WTC11 (cell line): Measurements from ENCODE around the gene MIA3. TPM values are rescaled to one million over a fixed set of nuclear protein-coding genes. Genes with fewer than 3 reads are reported as not detected.

ENCODE experiments used
- ATAC-seq: fragments of 200-7000 bp; cut with Tn5 transposase; 2 replicates; pipeline ENCODE4 v1.10.0; 2021; ENCODE audit warnings: mild to moderate bottlenecking, moderate library complexity
- CTCF ChIA-PET: fragments of 300-600 bp; sonication (Branson Sonifier 250); formaldehyde crosslinking; loops from one replicate; lab custom pipeline; 2021; ENCODE audit warnings: antibody characterized with exemption; lab: Charles Lee
- POLR2A ChIA-PET: fragments of 350-600 bp; sonication (Branson Sonifier 250); formaldehyde crosslinking; loops from one replicate; lab custom pipeline; 2021; ENCODE audit warnings: antibody characterized with exemption; lab: Charles Lee
- DNase-seq: peaks from one replicate; pipeline ENCODE4 v3.0.0; 2021; ENCODE audit warnings: low spot score
- H3K27ac Mint-ChIP-seq: 2 replicates; pipeline ENCODE4 v1.8.0; 2021; ENCODE audit warnings: mixed read lengths
- H3K27me3 Mint-ChIP-seq: 2 replicates; pipeline ENCODE4 v1.8.0; 2021; ENCODE audit warnings: low read depth, mild to moderate bottlenecking, moderate library complexity, mixed read lengths
- H3K36me3 Mint-ChIP-seq: 2 replicates; pipeline ENCODE4 v1.8.0; 2021; ENCODE audit warnings: mixed read lengths
- H3K4me1 Mint-ChIP-seq: 2 replicates; pipeline ENCODE4 v1.8.0; 2022; ENCODE audit warnings: mixed read lengths
- H3K4me3 Mint-ChIP-seq: 2 replicates; pipeline ENCODE4 v1.8.0; 2021; ENCODE audit warnings: mild to moderate bottlenecking, moderate library complexity, mixed read lengths
- H3K9me3 Mint-ChIP-seq: 2 replicates; pipeline ENCODE4 v1.8.0; 2021; ENCODE audit warnings: mixed read lengths
- ELF4 ChIP-seq: sonication (generic); formaldehyde crosslinking; IDR thresholded peaks from 2 replicates; pipeline ENCODE4 v1.8.1; 2022; ENCODE audit warnings: low read depth, mild to moderate bottlenecking, moderate library complexity, missing genetic modification reagents
- HMGA2 ChIP-seq: fragments of 250-450 bp; sonication (Bioruptor Pico); IDR thresholded peaks from 2 replicates; pipeline ENCODE4 v1.4.0; 2021; ENCODE audit warnings: mild to moderate bottlenecking, moderate library complexity
- SMAD3 ChIP-seq: sonication (generic); formaldehyde crosslinking; IDR thresholded peaks from 2 replicates; pipeline ENCODE4 v1.8.0; 2022; ENCODE audit warnings: missing genetic modification reagents, mild to moderate bottlenecking, borderline replicate concordance
- TEAD1 ChIP-seq: sonication (generic); formaldehyde crosslinking; IDR thresholded peaks from 2 replicates; pipeline ENCODE4 v1.8.0; 2022; ENCODE audit warnings: mild to moderate bottlenecking, missing genetic modification reagents
- TP53 ChIP-seq: sonication (generic); formaldehyde crosslinking; IDR thresholded peaks from 2 replicates; pipeline ENCODE4 v1.8.1; 2023; ENCODE audit warnings: mild to moderate bottlenecking, missing genetic modification reagents
- ZBTB21 ChIP-seq: sonication (generic); formaldehyde crosslinking; IDR thresholded peaks from 2 replicates; pipeline ENCODE4 v1.8.1; 2023; ENCODE audit warnings: mild to moderate bottlenecking, missing genetic modification reagents, borderline replicate concordance
- ZNF219 ChIP-seq: sonication (generic); formaldehyde crosslinking; IDR thresholded peaks from 2 replicates; pipeline ENCODE4 v1.8.0; 2023; ENCODE audit warnings: missing genetic modification reagents, mild to moderate bottlenecking, borderline replicate concordance
- ZNF263 ChIP-seq: sonication (generic); formaldehyde crosslinking; IDR thresholded peaks from 2 replicates; pipeline ENCODE4 v1.8.1; 2022; ENCODE audit warnings: low read depth, mild to moderate bottlenecking, moderate library complexity, missing genetic modification reagents
- total RNA-seq: library from RNA; stranded (reverse); gene quantifications from 3 replicates; pipeline ENCODE4 v1.2.3, GENCODE V29; 2021
- TF ChIP-seq, protein P1 (sequence below): fragments of 200-600 bp; IDR thresholded peaks from 2 replicates; pipeline ENCODE4 v1.8.0; 2022; ENCODE audit warnings: antibody characterized with exemption
- TF ChIP-seq, protein P2 (sequence below): sonication (generic); formaldehyde crosslinking; IDR thresholded peaks from 2 replicates; pipeline ENCODE4 v1.8.1; 2023; ENCODE audit warnings: mild to moderate bottlenecking, missing genetic modification reagents
- TF ChIP-seq, protein P3 (sequence below): fragments of 250-450 bp; sonication (Bioruptor Pico); IDR thresholded peaks from 2 replicates; pipeline ENCODE4 v2.1.2; 2022; ENCODE audit warnings: mild to moderate bottlenecking, moderate library complexity
- TF ChIP-seq, protein P4 (sequence below): sonication (generic); formaldehyde crosslinking; IDR thresholded peaks from 2 replicates; pipeline ENCODE4 v1.8.0; 2022; ENCODE audit warnings: mild to moderate bottlenecking, missing genetic modification reagents
- TF ChIP-seq, protein P5 (sequence below): sonication (generic); formaldehyde crosslinking; IDR thresholded peaks from 2 replicates; pipeline ENCODE4 v1.8.1; 2023; ENCODE audit warnings: mild to moderate bottlenecking, missing genetic modification reagents, moderate library complexity
- TF ChIP-seq, protein P6 (sequence below): sonication (generic); formaldehyde crosslinking; IDR thresholded peaks from 2 replicates; pipeline ENCODE4 v1.8.1; 2022; ENCODE audit warnings: missing genetic modification reagents, borderline replicate concordance
- TF ChIP-seq, protein P7 (sequence below): sonication (generic); formaldehyde crosslinking; IDR thresholded peaks from 2 replicates; pipeline ENCODE4 v1.8.1; 2022; ENCODE audit warnings: low read depth, mild to moderate bottlenecking, moderate library complexity, missing genetic modification reagents, borderline replicate concordance
- TF ChIP-seq, protein P8 (sequence below): fragments of 250-450 bp; sonication (Bioruptor Pico); IDR thresholded peaks from 2 replicates; pipeline ENCODE4 v1.9.0; 2021; ENCODE audit warnings: mild to moderate bottlenecking
- TF ChIP-seq, protein P9 (sequence below): sonication (generic); formaldehyde crosslinking; IDR thresholded peaks from 2 replicates; pipeline ENCODE4 v1.8.0; 2022; ENCODE audit warnings: mild to moderate bottlenecking, missing genetic modification reagents

The MIA3 gene
- total RNA-seq, 1 experiment from 2014 or later, result 70.0 TPM

DNA sequence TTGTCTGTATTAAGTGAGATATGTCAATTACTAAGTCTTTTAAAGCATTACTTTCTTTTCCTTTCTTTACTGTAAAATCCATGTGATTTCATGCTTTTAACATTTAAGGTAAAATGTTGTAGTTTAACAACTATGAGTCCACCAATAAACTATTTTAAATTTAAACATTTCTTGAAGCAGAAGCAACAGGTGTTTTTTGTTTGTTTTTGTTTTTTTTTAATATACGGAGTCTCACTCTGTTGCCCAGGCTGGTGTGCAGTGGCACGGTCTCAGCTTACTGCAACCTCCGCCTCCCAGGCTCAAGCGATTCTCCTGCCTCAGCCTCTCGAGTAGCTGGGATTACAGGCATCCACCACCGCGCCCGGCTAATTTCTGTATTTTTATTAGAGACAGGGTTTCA is 78.8 kb downstream of the MIA3 start:
- no peak for DNase-seq
- H3K27ac Mint-ChIP-seq, result no peak overlapping the region
- peaks cover 5% of the 10 kb centered on the region for H3K9me3 Mint-ChIP-seq
- no peak overlapping the region for H3K4me3 Mint-ChIP-seq
- no peaks in the 10 kb centered on the region for H3K4me1 Mint-ChIP-seq
- ChIA-PET CTCF (no interaction called here), POLR2A (no interaction called here)
- H3K27me3 Mint-ChIP-seq, result no peaks in the 10 kb centered on the region
- H3K36me3 Mint-ChIP-seq, result peaks cover 17% of the 10 kb centered on the region
- ATAC-seq, result no peak
- TF ChIP-seq, protein P1, sequence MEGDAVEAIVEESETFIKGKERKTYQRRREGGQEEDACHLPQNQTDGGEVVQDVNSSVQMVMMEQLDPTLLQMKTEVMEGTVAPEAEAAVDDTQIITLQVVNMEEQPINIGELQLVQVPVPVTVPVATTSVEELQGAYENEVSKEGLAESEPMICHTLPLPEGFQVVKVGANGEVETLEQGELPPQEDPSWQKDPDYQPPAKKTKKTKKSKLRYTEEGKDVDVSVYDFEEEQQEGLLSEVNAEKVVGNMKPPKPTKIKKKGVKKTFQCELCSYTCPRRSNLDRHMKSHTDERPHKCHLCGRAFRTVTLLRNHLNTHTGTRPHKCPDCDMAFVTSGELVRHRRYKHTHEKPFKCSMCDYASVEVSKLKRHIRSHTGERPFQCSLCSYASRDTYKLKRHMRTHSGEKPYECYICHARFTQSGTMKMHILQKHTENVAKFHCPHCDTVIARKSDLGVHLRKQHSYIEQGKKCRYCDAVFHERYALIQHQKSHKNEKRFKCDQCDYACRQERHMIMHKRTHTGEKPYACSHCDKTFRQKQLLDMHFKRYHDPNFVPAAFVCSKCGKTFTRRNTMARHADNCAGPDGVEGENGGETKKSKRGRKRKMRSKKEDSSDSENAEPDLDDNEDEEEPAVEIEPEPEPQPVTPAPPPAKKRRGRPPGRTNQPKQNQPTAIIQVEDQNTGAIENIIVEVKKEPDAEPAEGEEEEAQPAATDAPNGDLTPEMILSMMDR, result no peak
- TF ChIP-seq, protein P2, sequence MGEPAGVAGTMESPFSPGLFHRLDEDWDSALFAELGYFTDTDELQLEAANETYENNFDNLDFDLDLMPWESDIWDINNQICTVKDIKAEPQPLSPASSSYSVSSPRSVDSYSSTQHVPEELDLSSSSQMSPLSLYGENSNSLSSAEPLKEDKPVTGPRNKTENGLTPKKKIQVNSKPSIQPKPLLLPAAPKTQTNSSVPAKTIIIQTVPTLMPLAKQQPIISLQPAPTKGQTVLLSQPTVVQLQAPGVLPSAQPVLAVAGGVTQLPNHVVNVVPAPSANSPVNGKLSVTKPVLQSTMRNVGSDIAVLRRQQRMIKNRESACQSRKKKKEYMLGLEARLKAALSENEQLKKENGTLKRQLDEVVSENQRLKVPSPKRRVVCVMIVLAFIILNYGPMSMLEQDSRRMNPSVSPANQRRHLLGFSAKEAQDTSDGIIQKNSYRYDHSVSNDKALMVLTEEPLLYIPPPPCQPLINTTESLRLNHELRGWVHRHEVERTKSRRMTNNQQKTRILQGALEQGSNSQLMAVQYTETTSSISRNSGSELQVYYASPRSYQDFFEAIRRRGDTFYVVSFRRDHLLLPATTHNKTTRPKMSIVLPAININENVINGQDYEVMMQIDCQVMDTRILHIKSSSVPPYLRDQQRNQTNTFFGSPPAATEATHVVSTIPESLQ, result no peak
- no peak for TF ChIP-seq ELF4 (CRISPR knock-in tag)
- TF ChIP-seq HMGA2 (CRISPR knock-in tag), result no peak
- TF ChIP-seq, protein P3, sequence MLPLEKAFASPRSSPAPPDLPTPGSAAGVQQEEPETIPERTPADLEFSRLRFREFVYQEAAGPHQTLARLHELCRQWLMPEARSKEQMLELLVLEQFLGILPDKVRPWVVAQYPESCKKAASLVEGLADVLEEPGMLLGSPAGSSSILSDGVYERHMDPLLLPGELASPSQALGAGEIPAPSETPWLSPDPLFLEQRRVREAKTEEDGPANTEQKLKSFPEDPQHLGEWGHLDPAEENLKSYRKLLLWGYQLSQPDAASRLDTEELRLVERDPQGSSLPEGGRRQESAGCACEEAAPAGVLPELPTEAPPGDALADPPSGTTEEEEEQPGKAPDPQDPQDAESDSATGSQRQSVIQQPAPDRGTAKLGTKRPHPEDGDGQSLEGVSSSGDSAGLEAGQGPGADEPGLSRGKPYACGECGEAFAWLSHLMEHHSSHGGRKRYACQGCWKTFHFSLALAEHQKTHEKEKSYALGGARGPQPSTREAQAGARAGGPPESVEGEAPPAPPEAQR (CRISPR knock-in tag), result no peak
- TF ChIP-seq, protein P4, sequence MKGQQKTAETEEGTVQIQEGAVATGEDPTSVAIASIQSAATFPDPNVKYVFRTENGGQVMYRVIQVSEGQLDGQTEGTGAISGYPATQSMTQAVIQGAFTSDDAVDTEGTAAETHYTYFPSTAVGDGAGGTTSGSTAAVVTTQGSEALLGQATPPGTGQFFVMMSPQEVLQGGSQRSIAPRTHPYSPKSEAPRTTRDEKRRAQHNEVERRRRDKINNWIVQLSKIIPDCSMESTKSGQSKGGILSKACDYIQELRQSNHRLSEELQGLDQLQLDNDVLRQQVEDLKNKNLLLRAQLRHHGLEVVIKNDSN (CRISPR knock-in tag), result no peak
- no peak for TF ChIP-seq ZNF219

DNA sequence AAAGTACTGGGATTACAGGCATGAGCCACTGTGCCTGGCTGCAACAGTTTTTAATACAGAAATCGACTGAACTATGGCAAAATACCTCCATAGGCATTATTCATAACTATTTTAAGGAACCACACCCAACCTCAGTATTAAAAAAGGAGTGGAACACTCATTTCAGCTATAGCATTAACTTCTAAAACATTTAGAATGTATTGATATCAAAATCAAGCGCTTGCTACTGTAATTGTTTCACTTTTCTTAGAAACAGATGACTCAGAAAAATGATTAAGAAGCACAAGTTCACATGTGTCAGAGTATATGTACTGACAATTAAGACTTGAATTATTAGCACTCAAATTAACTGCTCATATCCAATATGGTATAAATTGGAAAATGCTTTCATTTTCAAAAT is 79.3 kb downstream of the MIA3 start:
- Mint-ChIP-seq H3K36me3 (peaks cover 20% of the 10 kb centered on the region), H3K27me3 (no peaks in the 10 kb centered on the region), H3K27ac (no peak overlapping the region), H3K4me3 (no peak overlapping the region), H3K4me1 (no peaks in the 10 kb centered on the region), H3K9me3 (peaks cover 5% of the 10 kb centered on the region)
- ChIA-PET POLR2A (interaction anchor here (0.7 kb wide), 1 partner anchor 117 kb away, joined by 6 read pairs; no protein-coding TSS in a partner anchor), CTCF (interaction anchor here (0.9 to 1.6 kb wide), 2 partner anchors 63 to 72 kb away, joined by 3 to 4 read pairs; no protein-coding TSS in a partner anchor)
- DNase-seq (no peak), ATAC-seq (no peak)
- TF ChIP-seq, protein P5, sequence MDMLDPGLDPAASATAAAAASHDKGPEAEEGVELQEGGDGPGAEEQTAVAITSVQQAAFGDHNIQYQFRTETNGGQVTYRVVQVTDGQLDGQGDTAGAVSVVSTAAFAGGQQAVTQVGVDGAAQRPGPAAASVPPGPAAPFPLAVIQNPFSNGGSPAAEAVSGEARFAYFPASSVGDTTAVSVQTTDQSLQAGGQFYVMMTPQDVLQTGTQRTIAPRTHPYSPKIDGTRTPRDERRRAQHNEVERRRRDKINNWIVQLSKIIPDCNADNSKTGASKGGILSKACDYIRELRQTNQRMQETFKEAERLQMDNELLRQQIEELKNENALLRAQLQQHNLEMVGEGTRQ, result no peak
- TF ChIP-seq ZBTB21 (CRISPR knock-in tag) (no peak), ZNF263 (CRISPR knock-in tag) (no peak), TEAD1 (CRISPR knock-in tag) (no peak), TP53 (no peak), SMAD3 (CRISPR knock-in tag) (no peak)
- TF ChIP-seq, protein P6, sequence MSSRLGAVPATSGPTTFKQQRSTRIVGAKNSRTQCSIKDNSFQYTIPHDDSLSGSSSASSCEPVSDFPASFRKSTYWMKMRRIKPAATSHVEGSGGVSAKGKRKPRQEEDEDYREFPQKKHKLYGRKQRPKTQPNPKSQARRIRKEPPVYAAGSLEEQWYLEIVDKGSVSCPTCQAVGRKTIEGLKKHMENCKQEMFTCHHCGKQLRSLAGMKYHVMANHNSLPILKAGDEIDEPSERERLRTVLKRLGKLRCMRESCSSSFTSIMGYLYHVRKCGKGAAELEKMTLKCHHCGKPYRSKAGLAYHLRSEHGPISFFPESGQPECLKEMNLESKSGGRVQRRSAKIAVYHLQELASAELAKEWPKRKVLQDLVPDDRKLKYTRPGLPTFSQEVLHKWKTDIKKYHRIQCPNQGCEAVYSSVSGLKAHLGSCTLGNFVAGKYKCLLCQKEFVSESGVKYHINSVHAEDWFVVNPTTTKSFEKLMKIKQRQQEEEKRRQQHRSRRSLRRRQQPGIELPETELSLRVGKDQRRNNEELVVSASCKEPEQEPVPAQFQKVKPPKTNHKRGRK (CRISPR knock-in tag), result no peak
- TF ChIP-seq, protein P7, sequence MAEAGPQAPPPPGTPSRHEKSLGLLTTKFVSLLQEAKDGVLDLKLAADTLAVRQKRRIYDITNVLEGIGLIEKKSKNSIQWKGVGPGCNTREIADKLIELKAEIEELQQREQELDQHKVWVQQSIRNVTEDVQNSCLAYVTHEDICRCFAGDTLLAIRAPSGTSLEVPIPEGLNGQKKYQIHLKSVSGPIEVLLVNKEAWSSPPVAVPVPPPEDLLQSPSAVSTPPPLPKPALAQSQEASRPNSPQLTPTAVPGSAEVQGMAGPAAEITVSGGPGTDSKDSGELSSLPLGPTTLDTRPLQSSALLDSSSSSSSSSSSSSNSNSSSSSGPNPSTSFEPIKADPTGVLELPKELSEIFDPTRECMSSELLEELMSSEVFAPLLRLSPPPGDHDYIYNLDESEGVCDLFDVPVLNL (CRISPR knock-in tag), result no peak
- TF ChIP-seq, protein P8, sequence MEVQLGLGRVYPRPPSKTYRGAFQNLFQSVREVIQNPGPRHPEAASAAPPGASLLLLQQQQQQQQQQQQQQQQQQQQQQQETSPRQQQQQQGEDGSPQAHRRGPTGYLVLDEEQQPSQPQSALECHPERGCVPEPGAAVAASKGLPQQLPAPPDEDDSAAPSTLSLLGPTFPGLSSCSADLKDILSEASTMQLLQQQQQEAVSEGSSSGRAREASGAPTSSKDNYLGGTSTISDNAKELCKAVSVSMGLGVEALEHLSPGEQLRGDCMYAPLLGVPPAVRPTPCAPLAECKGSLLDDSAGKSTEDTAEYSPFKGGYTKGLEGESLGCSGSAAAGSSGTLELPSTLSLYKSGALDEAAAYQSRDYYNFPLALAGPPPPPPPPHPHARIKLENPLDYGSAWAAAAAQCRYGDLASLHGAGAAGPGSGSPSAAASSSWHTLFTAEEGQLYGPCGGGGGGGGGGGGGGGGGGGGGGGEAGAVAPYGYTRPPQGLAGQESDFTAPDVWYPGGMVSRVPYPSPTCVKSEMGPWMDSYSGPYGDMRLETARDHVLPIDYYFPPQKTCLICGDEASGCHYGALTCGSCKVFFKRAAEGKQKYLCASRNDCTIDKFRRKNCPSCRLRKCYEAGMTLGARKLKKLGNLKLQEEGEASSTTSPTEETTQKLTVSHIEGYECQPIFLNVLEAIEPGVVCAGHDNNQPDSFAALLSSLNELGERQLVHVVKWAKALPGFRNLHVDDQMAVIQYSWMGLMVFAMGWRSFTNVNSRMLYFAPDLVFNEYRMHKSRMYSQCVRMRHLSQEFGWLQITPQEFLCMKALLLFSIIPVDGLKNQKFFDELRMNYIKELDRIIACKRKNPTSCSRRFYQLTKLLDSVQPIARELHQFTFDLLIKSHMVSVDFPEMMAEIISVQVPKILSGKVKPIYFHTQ (CRISPR knock-in tag), result no peak
- TF ChIP-seq, protein P9, sequence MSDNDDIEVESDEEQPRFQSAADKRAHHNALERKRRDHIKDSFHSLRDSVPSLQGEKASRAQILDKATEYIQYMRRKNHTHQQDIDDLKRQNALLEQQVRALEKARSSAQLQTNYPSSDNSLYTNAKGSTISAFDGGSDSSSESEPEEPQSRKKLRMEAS, result no peak
- TF ChIP-seq, protein P1, result no peak
